GM21390 (cell line): ENCODE results near the gene RAB7B.
"Not testable (repeated sequence)": the region's sequence is repeated elsewhere in the genome, so short reads cannot be mapped to it uniquely, and the experiment has no call there.

Experiments
- ATAC-seq: cut with Tn5 transposase; IDR thresholded peaks from one replicate; pipeline ENCODE4 v1.9.1; 2021; ENCODE audit not compliant: unreplicated experiment

Gene RAB7B, protein sequence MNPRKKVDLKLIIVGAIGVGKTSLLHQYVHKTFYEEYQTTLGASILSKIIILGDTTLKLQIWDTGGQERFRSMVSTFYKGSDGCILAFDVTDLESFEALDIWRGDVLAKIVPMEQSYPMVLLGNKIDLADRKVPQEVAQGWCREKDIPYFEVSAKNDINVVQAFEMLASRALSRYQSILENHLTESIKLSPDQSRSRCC

GRCh38 chr1:206002871-206003801 is at the start of gene RAB7B:
TSS of gene RAB7B (minus strand) at chr1:206003395. CDS start at chr1:205994135, 9,260 bp downstream.
- ATAC-seq: no peak

GRCh38 chr1:206052231-206052865 is 49.2 kb upstream of the RAB7B start:
- not testable (repeated sequence) for ATAC-seq

DNA sequence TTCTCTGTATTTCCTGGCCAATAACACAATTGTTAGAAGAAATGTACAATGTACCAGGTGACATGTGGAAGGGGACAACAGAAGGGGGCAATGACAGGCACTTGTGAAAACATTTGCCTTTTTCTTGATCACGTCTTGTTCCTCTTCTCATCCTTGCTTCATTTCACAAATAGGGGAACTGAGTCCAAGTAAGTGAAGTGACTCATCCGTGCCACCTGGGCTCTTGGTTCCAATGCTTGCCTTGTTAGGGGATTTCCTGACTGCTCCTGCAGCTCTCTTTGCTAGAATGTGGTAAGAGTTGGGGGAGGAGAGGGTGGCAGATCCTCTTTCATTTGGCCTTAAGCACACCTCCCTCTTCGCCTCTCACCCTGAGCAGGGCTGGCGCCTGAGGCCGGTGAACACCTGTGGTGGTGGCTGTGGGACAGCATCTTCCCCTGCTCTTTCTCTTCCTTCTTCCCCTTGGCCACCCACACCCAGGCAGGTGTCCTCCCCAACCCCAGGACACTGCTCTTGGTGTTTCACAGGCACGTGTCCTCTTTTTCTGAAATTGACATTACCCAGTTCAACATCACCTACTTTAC is 47.5 kb upstream of the RAB7B start:
- peak; percentile 77 for ATAC-seq

DNA sequence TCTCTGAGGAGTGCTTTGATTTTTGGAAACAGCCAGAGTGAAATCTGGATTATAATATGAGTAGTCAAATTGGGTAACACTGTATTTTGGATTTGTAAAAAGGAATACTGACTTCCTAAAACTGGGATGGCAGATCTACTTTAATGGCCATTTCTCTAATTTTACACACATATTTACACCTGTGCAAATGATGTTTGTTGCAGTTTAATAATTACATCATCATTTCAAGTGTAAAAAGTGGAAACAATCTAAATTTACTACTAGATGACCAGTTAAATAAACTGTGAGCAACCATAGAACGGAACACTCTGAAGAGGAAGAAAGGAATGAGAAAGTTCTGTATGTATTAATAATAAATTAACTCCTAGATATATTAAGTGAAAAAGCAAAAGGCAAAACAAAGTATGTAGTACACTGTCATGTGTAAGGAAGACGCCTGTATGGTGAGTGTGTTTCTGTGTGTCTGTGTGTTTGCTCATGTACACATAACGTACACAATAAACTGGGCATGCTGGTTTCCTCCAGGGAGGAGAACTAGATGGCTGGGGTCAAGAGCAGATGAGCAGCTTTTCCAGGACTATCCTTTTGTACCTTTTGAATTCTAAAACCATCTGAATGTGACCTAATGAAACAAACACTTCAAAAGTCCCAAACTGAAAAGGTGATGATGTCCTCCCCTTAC is 46.9 kb upstream of the RAB7B start:
- no peak for ATAC-seq

DNA sequence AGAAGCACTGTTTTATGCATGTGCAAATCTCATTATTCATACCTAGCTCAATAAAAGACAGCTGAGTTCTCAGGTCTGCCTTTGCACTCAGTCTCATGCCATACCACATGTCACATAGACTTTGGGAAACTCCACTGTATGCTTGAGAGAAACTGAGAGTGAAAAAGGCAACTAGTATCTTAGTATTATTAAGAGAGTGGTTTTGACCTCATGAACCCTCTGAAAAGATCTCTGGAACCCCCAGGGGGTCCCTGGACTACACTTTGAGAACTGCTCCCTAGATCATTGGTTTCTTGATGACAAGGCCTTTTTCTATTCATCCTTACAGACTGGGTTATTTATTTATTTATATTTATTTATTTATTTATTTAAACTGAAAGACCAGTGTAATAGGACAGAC is 46.1 kb upstream of the RAB7B start:
- ATAC-seq: peak; percentile 38

DNA sequence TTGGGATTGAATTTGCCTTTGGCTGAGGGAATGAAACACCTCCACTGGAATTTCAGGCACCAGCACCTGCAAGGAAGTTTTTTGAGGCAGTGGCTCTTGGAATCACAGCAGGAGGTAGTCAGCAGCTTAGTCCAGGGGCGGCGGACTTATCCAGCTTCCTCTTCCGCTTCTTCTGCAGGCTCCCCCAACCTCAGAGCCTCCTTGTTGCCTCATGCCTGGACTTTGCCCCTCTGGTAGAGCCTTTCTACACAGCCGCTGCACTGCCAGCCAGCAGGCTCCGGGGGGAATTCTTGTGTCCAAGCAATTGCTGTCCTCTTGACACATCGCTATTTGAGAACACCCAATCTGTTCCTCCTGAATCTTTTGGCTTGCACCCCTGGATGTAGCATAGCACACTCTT is 45.4 kb upstream of the RAB7B start:
- ATAC-seq: no peak

GRCh38 chr1:206047271-206047670 is 44.1 kb upstream of the RAB7B start:
- no peak for ATAC-seq

DNA sequence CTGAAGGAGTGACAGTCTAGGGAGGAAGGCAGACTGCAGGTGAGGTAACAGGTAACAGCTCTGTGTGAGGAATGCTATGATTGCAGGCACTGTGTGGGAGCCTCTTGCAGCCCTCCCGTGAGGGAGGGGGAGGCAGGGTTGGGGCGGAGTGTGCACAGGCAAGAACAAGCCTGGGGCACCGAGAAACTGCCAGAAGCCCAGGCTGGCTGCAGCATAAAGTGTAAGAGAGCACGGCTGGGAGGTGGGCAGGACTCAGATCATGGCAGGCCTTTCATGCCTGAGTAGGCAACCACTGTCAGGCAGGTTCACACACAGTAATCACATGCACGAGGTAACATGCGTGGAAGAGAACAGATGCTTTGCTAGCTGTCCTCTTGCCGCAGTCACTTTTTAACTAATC is 38.4 kb upstream of the RAB7B start:
- ATAC-seq: no peak

- ATAC-seq: no peak
Observed at GRCh38 chr1:206040328-206040727, 37.1 kb upstream of the RAB7B start.

DNA sequence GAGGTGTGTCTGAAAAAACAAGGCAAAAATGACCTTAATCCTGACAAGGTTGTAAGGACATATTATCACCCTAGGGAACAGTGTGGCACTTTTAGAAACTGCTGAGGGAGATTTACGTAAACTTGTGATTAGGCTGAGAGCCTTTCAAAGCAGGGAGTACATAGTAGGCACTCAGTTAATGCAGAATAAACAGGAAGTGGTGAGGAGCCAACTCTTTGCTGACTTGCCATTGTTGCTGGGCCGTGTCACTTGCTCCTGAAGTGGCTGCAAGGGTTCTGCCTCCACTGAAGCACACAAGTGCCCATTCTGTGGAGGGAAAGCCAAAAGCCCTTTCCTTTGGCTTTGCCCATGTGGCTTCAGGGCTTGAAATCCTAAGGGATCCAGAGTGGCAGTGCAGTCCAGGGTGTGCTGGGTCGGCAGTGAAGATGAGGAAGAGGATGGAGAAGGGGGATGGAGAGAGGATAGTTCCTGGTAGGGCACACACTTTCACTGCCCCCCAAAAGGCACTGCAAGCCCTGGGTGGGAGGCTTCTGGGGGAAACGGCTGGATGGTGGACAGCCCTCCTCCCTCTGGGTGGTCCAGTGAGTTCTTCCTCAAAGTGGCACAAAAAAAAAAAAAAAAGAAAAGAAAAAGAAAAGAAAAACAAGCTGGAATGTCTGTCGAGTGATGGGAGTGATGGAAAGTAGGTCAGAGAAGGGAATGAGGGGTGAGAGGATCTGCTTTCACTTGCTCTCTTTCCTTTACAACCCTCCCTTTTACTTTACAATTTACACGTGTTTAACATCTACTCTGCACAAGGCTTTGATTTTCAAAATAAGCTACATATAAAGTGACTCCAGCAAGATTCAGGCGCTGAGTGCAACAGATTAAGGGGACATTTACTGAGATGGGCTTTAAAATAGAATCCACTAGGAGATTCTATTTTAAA is 36.1 kb upstream of the RAB7B start:
- no peak for ATAC-seq

GRCh38 chr1:206037581-206037980 is 34.4 kb upstream of the RAB7B start:
- ATAC-seq: no peak

- no peak for ATAC-seq
Observed at GRCh38 chr1:206036663-206037455, 33.7 kb upstream of the RAB7B start.

- no peak for ATAC-seq
Observed at GRCh38 chr1:206035027-206035426, 31.8 kb upstream of the RAB7B start.

GRCh38 chr1:206032380-206033140 is 29.4 kb upstream of the RAB7B start:
- ATAC-seq: no peak

- ATAC-seq: peak; percentile 72
Observed at GRCh38 chr1:206030714-206031113, 27.5 kb upstream of the RAB7B start.

DNA sequence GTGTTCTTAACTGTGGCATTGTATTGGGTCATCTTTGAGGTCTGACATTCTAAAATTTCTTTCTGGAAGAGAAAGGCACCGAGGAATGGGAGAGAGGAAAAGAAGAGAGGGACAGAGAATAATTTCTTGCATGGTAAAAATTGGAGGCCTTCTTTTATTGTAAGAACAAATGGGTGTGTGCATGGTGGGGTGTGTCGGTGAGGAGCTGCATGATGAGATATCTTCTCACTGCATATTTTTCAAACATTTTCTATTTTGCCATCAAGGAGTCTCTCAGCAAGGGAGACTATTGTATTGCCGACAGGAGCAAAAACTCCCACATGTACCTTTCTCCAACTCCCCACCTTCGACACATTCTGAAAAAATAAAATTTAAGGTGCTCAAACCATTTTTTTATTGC is 27.0 kb upstream of the RAB7B start:
- no peak for ATAC-seq

DNA sequence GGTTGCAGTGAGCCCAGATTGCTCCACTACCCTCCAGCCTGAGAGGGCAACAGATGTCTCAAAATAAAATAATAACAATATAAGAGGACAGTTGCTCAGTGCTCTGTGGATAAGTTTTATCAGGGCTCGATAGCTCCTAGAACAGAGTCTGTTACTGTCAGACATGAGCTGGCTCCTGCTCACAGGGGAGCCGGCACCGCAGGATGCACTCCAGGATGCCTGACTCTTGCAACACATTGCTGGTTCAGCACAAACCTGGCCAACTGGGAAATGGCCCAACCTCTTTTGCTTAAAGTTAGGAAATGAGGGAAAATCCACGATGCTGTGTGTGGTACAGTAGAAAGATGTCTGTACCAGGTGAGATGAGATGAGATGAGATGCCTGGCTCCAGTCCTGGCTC is 26.3 kb upstream of the RAB7B start:
- no peak for ATAC-seq

GRCh38 chr1:206025283-206025820 is 22.2 kb upstream of the RAB7B start:
- ATAC-seq: no peak
